Gastroesophageal sphincter (tissue), 4 donors: Measurements from ENCODE around the gene ST3GAL2. TPM values are rescaled to one million over a fixed set of nuclear protein-coding genes. Genes with fewer than 3 reads are reported as not detected.

Source experiments
- ATAC-seq: fragments of 150-250 bp; one replicate; pipeline ENCODE4 v1.9.1; 2016; ENCODE audit warnings: mild to moderate bottlenecking, moderate library complexity
- H3K27ac ChIP-seq, 4 donors: fragments of 200-600 bp; sonication (generic) in 3 of 4; 1 replicate in 3 of 4; 2 replicates in 1 of 4; pipeline ENCODE4 v1.5.1; 2016 to 2019
- H3K27me3 ChIP-seq: fragments of 200-600 bp; sonication (generic); one replicate; pipeline ENCODE4 v1.5.1; 2019
- H3K36me3 ChIP-seq, 2 donors: fragments of 200-600 bp; sonication (generic); one replicate each; pipeline ENCODE4 v1.5.1; 2019; ENCODE audit warnings: control low read depth in 1 of 2
- H3K4me1 ChIP-seq, 3 donors: fragments of 200-600 bp; sonication (generic); 1 replicate in 2 of 3; 2 replicates in 1 of 3; pipeline ENCODE4 v1.5.1; 2016 to 2019; ENCODE audit warnings: control low read depth in 2 of 3
- H3K4me3 ChIP-seq, 2 donors: fragments of 200-600 bp; sonication (generic); one replicate each; pipeline ENCODE4 v1.5.1; 2019; ENCODE audit warnings: mild to moderate bottlenecking in 1 of 2, moderate library complexity in 1 of 2
- H3K9me3 ChIP-seq, 3 donors: fragments of 200-600 bp; sonication (generic); one replicate each; pipeline ENCODE4 v1.5.1; 2017 to 2019; ENCODE audit warnings: control low read depth in 2 of 3
- CTCF ChIP-seq, 4 experiments: fragments of 200-600 bp in 2 of 4; fragments of 450-650 bp in 2 of 4; sonication (generic) in 1 of 4; IDR thresholded peaks; one replicate each; pipeline ENCODE4 v1.5.1; 2017 to 2019; ENCODE audit warnings: antibody characterized with exemption in 4 of 4, mild to moderate bottlenecking in 2 of 4, moderate library complexity in 2 of 4
- EP300 ChIP-seq: sonication (generic); formaldehyde crosslinking; IDR thresholded peaks from one replicate; pipeline ENCODE4 v1.6.1; 2017; ENCODE audit warnings: antibody characterized with exemption, mild to moderate bottlenecking
- POLR2A ChIP-seq, 2 donors: fragments of 450-650 bp; IDR thresholded peaks; one replicate each; pipeline ENCODE4 v1.6.1; 2017; ENCODE audit warnings: antibody characterized with exemption in 2 of 2, mild to moderate bottlenecking in 2 of 2, moderate library complexity in 1 of 2
- POLR2AphosphoS5 ChIP-seq: sonication (generic); formaldehyde crosslinking; IDR thresholded peaks from one replicate; pipeline ENCODE4 v1.6.1; 2017; ENCODE audit warnings: antibody characterized with exemption
- WGBS, 2 donors: methylation state at CpG; one replicate each; pipeline ENCODE4 v1.1.5; 2018; ENCODE audit warnings: low coverage in 1 of 2; 5-methylcytosine and 5-hydroxymethylcytosine counted together
- total RNA-seq, 4 donors: library from RNA; depleted of rRNA; stranded (reverse); fragments of >200 nt; gene quantifications; one replicate each; pipeline ENCODE4 v1.1.0, GENCODE V29; 2016

ST3GAL2 gene
- total RNA-seq, 4 donors from 2014 or later, result 17.6 to 35.6 (median 24.8) TPM

GRCh38 chr16:70380919-70381603 is 57.8 kb downstream of the ST3GAL2 start:
- H3K36me3 ChIP-seq, result peaks cover 0 to 27% of the 10 kb centered on the region in 2 donors
- TF ChIP-seq POLR2AphosphoS5, result peak; percentile 67
- TF ChIP-seq CTCF (IDR thresholded peaks at IDR 0.05), result peak in 1 of 4 experiments; percentile 57
- TF ChIP-seq EP300, result no peak
- TF ChIP-seq POLR2A (IDR thresholded peaks at IDR 0.05), result peak in 1 of 2 donors; percentile 28
- 0% methylated on average over 12 of the region's 52 CpGs; no CpG with 5 or more reads in 1 of the 2 donors for WGBS, 2 donors

GRCh38 chr16:70380248-70380918 is 58.5 kb downstream of the ST3GAL2 start:
- H3K4me3 ChIP-seq, result peak overlapping the region; percentile 38 to 79
- no peaks in the 10 kb centered on the region for H3K9me3 ChIP-seq
- H3K27ac ChIP-seq, result peak overlapping the region; percentile 25 to 92 (median 88)
- TF ChIP-seq POLR2A (IDR thresholded peaks at IDR 0.05), result no peak
- TF ChIP-seq POLR2AphosphoS5, result no peak
- no peak for TF ChIP-seq EP300
- no peak for TF ChIP-seq CTCF (IDR thresholded peaks at IDR 0.05)
- 0% methylated on average over 5 of the region's 31 CpGs; no CpG with 5 or more reads in 1 of the 2 donors for WGBS, 2 donors
- ATAC-seq, result peak; percentile 4
- peaks cover 0 to 29% of the 10 kb centered on the region in 2 donors for H3K36me3 ChIP-seq
- no peaks in the 10 kb centered on the region for H3K27me3 ChIP-seq
- H3K4me1 ChIP-seq, result peaks cover 0 to 23% (median 10%) of the 10 kb centered on the region in 3 donors

More at GRCh38 chr16:70380919-70381603, 57.8 kb downstream of the ST3GAL2 start:
- peaks cover 0 to 23% (median 10%) of the 10 kb centered on the region in 3 donors for H3K4me1 ChIP-seq
- no peaks in the 10 kb centered on the region for H3K9me3 ChIP-seq
- peak; percentile 98 for ATAC-seq
- peak overlapping the region; percentile 38 to 79 for H3K4me3 ChIP-seq
- peak overlapping the region; percentile 25 to 92 (median 88) for H3K27ac ChIP-seq
- H3K27me3 ChIP-seq, result no peaks in the 10 kb centered on the region

- peaks cover 0 to 30% of the 10 kb centered on the region in 2 donors for H3K36me3 ChIP-seq
- TF ChIP-seq POLR2A (IDR thresholded peaks at IDR 0.05) (no peak), CTCF (IDR thresholded peaks at IDR 0.05) (no peak), EP300 (no peak), POLR2AphosphoS5 (no peak)
- no peaks in the 10 kb centered on the region for H3K27me3 ChIP-seq
- H3K4me3 ChIP-seq, result no peak overlapping the region
- peaks cover 0 to 23% (median 10%) of the 10 kb centered on the region in 3 donors for H3K4me1 ChIP-seq
- WGBS, 2 donors, result 50 to 75% methylated on average over 2 to 10 of the region's 13 CpGs
- no peak for ATAC-seq
- no peak overlapping the region for H3K27ac ChIP-seq
- H3K9me3 ChIP-seq, result no peaks in the 10 kb centered on the region
Observed at GRCh38 chr16:70378869-70379493, 59.9 kb downstream of the ST3GAL2 start.

GRCh38 chr16:70377782-70378181 is 61.1 kb downstream of the ST3GAL2 start:
- no peak for ATAC-seq
- H3K27me3 ChIP-seq, result no peaks in the 10 kb centered on the region

More at GRCh38 chr16:70377782-70378181, 61.1 kb downstream of the ST3GAL2 start:
- TF ChIP-seq CTCF (IDR thresholded peaks at IDR 0.05) (no peak), EP300 (no peak), POLR2AphosphoS5 (no peak)
- Histone ChIP-seq H3K4me1 (peaks cover 0 to 23% (median 10%) of the 10 kb centered on the region in 3 donors), H3K4me3 (no peak overlapping the region), H3K27ac (no peak overlapping the region), H3K36me3 (peaks cover 0 to 35% of the 10 kb centered on the region in 2 donors), H3K9me3 (no peaks in the 10 kb centered on the region)
- WGBS, 2 donors, result 45 to 83% methylated on average over 2 of the region's 2 CpGs
